Esophagus squamous epithelium (tissue), 4 donors: ENCODE data around the gene AGBL2.

ENCODE experiments used
- POLR2A ChIP-seq, 4 donors: fragments of 450-650 bp; IDR thresholded peaks; one replicate each; pipeline ENCODE4 v1.6.1; 2017; ENCODE audit warnings: antibody characterized with exemption in 4 of 4, mild to moderate bottlenecking in 4 of 4, moderate library complexity in 3 of 4
- TF ChIP-seq, protein P1 (sequence below), 6 experiments: fragments of 450-650 bp in 4 of 6; fragments of 200-600 bp in 2 of 6; sonication (generic) in 2 of 6; IDR thresholded peaks; one replicate each; pipeline ENCODE4 v1.5.1; 2016 to 2019; ENCODE audit warnings: antibody characterized with exemption in 6 of 6, mild to moderate bottlenecking in 4 of 6, moderate library complexity in 4 of 6

DNA sequence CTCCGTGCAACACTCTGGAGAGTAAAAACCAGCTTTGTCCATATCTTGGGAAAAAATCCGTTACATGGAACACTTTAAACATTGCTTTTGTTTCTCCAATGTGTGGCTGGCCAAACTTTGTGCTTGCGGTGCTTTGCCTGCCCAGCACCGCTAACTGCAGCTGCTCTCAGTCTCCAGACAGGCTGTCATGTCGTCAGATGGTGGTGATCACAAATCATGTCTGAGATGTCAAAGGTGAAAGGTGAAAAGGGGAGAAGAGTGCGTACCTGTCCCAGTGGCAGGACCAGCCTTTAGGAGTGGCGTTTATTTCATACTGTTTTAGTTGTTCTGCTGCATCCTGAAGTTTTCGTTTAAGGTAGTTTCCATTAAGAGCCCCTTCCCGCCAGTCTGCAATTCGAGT, 17.1 kb upstream of the AGBL2 start:
- no peak for TF ChIP-seq POLR2A (IDR thresholded peaks at IDR 0.05)
- TF ChIP-seq, protein P1, sequence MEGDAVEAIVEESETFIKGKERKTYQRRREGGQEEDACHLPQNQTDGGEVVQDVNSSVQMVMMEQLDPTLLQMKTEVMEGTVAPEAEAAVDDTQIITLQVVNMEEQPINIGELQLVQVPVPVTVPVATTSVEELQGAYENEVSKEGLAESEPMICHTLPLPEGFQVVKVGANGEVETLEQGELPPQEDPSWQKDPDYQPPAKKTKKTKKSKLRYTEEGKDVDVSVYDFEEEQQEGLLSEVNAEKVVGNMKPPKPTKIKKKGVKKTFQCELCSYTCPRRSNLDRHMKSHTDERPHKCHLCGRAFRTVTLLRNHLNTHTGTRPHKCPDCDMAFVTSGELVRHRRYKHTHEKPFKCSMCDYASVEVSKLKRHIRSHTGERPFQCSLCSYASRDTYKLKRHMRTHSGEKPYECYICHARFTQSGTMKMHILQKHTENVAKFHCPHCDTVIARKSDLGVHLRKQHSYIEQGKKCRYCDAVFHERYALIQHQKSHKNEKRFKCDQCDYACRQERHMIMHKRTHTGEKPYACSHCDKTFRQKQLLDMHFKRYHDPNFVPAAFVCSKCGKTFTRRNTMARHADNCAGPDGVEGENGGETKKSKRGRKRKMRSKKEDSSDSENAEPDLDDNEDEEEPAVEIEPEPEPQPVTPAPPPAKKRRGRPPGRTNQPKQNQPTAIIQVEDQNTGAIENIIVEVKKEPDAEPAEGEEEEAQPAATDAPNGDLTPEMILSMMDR (IDR thresholded peaks at IDR 0.05) = no peak
